Endothelial cell (in vitro differentiated cells): ENCODE data around the gene UBXN11. TPM values are rescaled to one million over a fixed set of nuclear protein-coding genes. Genes with fewer than 3 reads are reported as not detected.
A peak's percentile ranks its signal among the peaks of the same experiment; 100 is the strongest.

Source experiments
- DNase-seq: peaks from one replicate; pipeline ENCODE4 v3.0.0; 2021; ENCODE audit warnings: low spot score
- H3K27ac Mint-ChIP-seq: one replicate; pipeline ENCODE4 v1.8.0; 2021; ENCODE audit warnings: mixed read lengths, inconsistent platforms; ENCODE audit not compliant: unreplicated experiment
- H3K27me3 Mint-ChIP-seq: one replicate; pipeline ENCODE4 v1.8.0; 2021; ENCODE audit warnings: mild to moderate bottlenecking, moderate library complexity, mixed read lengths, inconsistent platforms; ENCODE audit not compliant: unreplicated experiment
- H3K36me3 Mint-ChIP-seq: one replicate; pipeline ENCODE4 v1.8.0; 2021; ENCODE audit warnings: mild to moderate bottlenecking, low read depth, mixed read lengths, inconsistent platforms; ENCODE audit not compliant: unreplicated experiment
- H3K4me1 Mint-ChIP-seq: one replicate; pipeline ENCODE4 v1.8.0; 2021; ENCODE audit warnings: mild to moderate bottlenecking, mixed read lengths, inconsistent platforms; ENCODE audit not compliant: unreplicated experiment
- H3K4me3 Mint-ChIP-seq: one replicate; pipeline ENCODE4 v1.8.0; 2021; ENCODE audit warnings: mild to moderate bottlenecking, mixed read lengths, inconsistent platforms; ENCODE audit not compliant: unreplicated experiment
- H3K9me3 Mint-ChIP-seq: one replicate; pipeline ENCODE4 v1.8.0; 2021; ENCODE audit warnings: mixed read lengths, inconsistent platforms; ENCODE audit not compliant: unreplicated experiment
- CTCF ChIP-seq: fragments of 200-600 bp; sonication (generic); IDR thresholded peaks from one replicate; pipeline ENCODE4 v1.5.0; 2021; ENCODE audit warnings: antibody characterized with exemption; ENCODE audit not compliant: unreplicated experiment
- total RNA-seq: library from RNA; stranded (reverse); fragmentation: NEBNext Ultra II Directional; extraction: Animal tissue kit (Norgen Biotek cat#: 25700); gene quantifications from one replicate; pipeline ENCODE4 v1.2.1, GENCODE V29; 2021; ENCODE audit not compliant: unreplicated experiment

UBXN11 gene
- total RNA-seq, 1 donor from 2014 or later: 16.0 TPM

GRCh38 chr1:26320896-26321295 lies 14.5 kb upstream of the UBXN11 start:
- H3K36me3 Mint-ChIP-seq: no peaks in the 10 kb centered on the region
- H3K27ac Mint-ChIP-seq: no peak overlapping the region
- peaks cover 13% of the 10 kb centered on the region for H3K4me1 Mint-ChIP-seq
- H3K27me3 Mint-ChIP-seq: peaks cover 11% of the 10 kb centered on the region
- no peak for TF ChIP-seq CTCF
- no peaks in the 10 kb centered on the region for H3K9me3 Mint-ChIP-seq
- DNase-seq: no peak
- H3K4me3 Mint-ChIP-seq: no peak overlapping the region

GRCh38 chr1:26318338-26319064 lies 12.1 kb upstream of the UBXN11 start:
- Mint-ChIP-seq H3K9me3 (no peaks in the 10 kb centered on the region), H3K27ac (no peak overlapping the region)

GRCh38 chr1:26317612-26318337 lies 11.3 kb upstream of the UBXN11 start, which contains the start of gene CD52:
CD52 (plus strand) TSS chr1:26317958; CDS start chr1:26318018, 60 bp downstream.
- DNase-seq: no peak
- Mint-ChIP-seq H3K27me3 (peaks cover 6% of the 10 kb centered on the region), H3K9me3 (no peaks in the 10 kb centered on the region), H3K4me1 (peaks cover 13% of the 10 kb centered on the region), H3K4me3 (no peak within 1 kb of the TSS), H3K27ac (peak within 1 kb of the TSS; percentile 64), H3K36me3 (no peaks in the 10 kb centered on the region)
- TF ChIP-seq CTCF: no peak

More at GRCh38 chr1:26318338-26319064, 12.1 kb upstream of the UBXN11 start:
- Mint-ChIP-seq H3K27me3 (peaks cover 6% of the 10 kb centered on the region), H3K36me3 (no peaks in the 10 kb centered on the region), H3K4me1 (peaks cover 13% of the 10 kb centered on the region), H3K4me3 (no peak overlapping the region)
- no peak for DNase-seq
- no peak for TF ChIP-seq CTCF

DNA sequence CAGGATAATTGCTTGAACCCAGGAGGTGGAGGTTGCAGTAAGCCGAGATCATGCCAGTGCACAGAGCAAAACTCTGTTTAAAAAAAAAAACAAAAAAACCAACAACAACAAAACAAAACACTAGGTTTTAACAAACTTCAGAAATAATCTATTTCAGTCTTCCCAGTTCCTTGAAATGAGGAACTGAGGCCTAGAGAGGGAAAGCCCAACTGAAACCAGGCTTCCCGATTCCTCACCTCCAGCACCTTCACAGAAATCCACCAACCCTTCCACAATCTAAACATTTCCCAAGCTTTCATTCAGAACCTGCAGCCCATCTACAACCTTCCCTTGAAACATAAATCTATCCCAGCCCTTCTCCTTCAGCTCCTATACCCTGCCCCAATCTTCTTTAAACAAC lies 10.7 kb upstream of the UBXN11 start:
- H3K9me3 Mint-ChIP-seq: no peaks in the 10 kb centered on the region
- no peak for TF ChIP-seq CTCF
- peak overlapping the region; percentile 39 for H3K27ac Mint-ChIP-seq
- H3K27me3 Mint-ChIP-seq: peaks cover 6% of the 10 kb centered on the region
- H3K36me3 Mint-ChIP-seq: no peaks in the 10 kb centered on the region
- H3K4me3 Mint-ChIP-seq: no peak overlapping the region
- H3K4me1 Mint-ChIP-seq: peaks cover 13% of the 10 kb centered on the region
- no peak for DNase-seq
